GM03348 (cell line): Measurements from ENCODE around the gene CDH23.
A peak's percentile ranks its signal among the peaks of the same experiment; 100 is the strongest.
"Not testable (repeated sequence)": the region's sequence is repeated elsewhere in the genome, so short reads cannot be mapped to it uniquely, and the experiment has no call there.

Source experiments
- DNase-seq: peaks from one replicate; pipeline ENCODE4 v3.0.0; 2012; ENCODE audit warnings: low spot score

CDH23 gene

GRCh38 chr10:71838264-71839211 is 441.8 kb downstream of the CDH23 start:
- peak; percentile 41 for DNase-seq

DNA sequence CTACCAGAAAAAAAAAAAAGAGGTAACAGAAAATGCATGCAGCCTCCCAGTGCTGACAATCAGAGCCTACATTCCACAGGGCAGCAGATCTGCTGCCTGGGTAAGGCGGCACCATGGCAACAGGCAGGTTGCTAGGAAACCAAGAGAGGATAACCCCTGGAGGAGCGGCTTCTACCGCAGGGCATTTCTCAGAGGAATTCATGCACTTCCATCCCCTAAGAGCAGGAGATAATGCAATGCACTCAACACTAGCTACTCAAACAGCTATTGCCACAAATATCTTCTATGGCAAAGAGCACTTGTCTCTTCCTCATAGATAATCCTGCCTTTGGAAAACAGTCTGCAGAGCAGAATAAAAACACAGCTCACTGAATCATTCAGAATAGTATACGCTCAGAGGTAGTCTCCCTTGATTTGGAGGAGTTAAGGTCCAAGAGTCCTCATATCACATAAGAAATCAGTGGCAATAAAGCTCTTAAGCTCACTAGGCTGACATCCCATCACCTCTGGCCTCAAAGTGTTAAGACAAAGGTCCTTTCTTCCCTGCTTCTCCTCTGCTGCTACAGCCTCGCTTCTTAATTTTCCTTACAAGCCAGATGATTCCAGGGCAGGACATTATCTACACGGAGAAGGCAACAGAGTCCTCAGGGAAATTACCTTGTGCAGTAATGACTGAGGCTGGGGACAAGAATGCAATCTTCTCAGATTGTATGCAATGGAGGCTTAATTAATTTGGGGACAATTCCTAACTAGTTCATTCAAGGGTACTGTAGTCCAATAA is 443.6 kb downstream of the CDH23 start:
- DNase-seq: peak; percentile 88

GRCh38 chr10:71840958-71841335 is 444.2 kb downstream of the CDH23 start:
- DNase-seq: no peak

- DNase-seq: no peak
These were observed 445.7 kb downstream of the CDH23 start for GRCh38 chr10:71842422-71842821.

GRCh38 chr10:71842856-71843686 is 446.4 kb downstream of the CDH23 start:
- no peak for DNase-seq

DNA sequence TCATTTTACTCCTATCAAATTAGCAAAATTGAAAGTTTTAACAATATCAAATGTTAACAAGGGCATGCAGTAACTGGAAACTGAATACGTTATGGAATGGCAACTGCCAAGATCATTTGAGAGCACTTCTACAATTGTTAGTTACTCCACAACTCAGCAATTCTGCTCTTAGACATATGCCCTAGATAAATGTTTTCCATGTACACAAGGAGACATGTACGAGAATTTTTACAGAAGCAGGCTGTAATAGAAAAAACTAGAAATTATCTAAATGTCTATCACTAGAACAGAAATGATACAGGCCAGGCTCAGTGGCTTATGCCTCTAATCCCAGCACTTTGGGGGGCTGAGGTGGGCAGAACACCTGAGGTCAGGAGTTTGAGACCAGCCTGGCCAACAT is 447.4 kb downstream of the CDH23 start:
- no peak for DNase-seq

DNA sequence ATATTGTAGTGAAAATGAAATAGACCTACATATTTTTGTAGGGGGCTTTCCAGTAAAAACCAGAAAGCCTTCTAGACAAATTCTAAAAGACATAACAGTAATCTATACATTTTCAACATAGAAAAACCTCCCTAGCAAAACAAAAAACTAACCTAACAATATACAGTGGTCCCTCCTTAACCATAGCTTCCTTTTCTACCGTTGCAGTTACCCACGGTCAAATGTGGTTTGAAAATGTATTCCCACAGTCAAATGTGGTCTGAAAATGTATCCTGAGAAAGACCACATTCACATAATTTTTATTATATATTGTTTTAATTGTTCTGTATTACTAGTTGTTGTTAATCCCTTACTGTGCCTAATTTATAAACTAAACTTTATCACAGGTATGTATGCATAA is 448.0 kb downstream of the CDH23 start:
- no peak for DNase-seq

GRCh38 chr10:71845410-71846405 is 449.0 kb downstream of the CDH23 start:
- no peak for DNase-seq

DNA sequence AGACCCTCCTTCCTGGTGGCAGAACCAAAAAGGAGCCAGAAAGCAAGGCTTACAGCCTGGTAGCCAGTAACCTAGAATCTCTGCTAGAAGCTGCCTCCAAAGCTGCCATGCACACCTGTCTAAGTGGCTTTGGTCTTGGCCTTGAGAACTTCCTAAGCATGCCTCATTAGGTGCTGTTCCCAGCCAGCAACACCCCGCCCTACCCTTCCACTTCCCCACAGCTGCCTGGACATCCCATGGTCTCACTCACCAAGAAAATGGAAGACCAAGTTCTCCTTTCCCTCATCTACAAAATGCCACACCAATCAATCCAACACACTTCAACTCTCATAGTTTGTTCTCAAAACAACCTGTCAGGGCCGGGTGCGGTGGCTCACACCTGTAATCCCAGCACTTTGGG is 450.1 kb downstream of the CDH23 start:
- DNase-seq: no peak

DNA sequence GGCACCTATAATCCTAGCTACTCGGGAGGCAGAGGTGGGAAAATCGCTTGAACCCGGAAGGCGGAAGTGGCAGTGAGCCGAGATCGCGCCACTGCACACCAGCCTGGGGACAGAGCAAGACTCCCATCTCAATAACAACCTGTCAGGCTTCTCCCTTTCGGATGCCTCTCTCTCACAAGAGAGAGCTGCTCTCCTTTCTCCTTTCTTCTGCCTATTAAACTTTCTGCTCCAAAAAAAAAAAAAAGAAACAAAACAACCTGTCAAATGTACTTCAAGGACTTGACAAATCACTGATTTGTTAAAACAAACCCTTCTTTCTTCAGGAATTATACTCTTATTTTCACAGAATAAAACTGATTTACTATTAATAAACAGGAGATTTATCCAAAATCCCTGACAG is 450.7 kb downstream of the CDH23 start:
- DNase-seq: no peak

- DNase-seq: no peak
These were observed 451.9 kb downstream of the CDH23 start for GRCh38 chr10:71848325-71849275.

GRCh38 chr10:71849461-71849908 is 452.8 kb downstream of the CDH23 start:
- no peak for DNase-seq

DNA sequence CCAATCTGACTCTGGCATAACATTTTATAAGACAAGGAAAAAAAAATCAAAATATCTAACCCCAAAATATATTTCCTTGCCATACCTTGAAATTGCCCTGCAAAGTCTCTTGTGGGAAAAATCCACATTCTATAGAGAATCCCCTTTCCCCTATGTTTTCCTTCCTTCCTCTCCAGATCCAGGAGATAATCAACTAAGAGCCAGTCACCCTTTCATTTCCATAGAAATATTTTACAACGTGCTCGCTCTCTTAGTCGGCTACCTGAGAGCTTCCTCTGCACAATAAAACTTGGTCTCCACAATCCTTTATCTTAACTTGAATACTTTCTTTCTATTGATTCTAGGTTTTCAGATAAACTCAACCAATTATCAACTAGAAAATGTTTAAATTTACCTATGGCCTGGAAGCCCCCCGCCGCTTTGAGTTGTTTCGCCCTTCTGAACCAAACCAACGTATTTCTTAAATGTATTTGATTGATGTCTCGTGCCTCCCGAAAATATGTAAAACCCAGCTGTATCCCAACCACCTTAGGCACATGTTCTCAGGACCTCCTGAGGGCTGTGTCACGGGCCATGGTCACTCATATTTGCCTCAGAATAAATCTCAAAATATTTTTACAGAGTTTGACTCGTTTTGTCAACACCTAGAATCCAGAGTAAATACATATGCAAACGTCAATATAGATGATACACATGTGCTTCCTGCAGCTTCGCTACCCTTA is 453.5 kb downstream of the CDH23 start:
- no peak for DNase-seq

GRCh38 chr10:71850743-71851464 is 454.2 kb downstream of the CDH23 start, which contains the start of gene PSAP:
PSAP (minus strand) TSS chr10:71851251; CDS start chr10:71851221, 30 bp downstream.
- peak; percentile 100 for DNase-seq

- not testable (repeated sequence) for DNase-seq
These were observed 454.9 kb downstream of the CDH23 start for GRCh38 chr10:71851465-71852095.

DNA sequence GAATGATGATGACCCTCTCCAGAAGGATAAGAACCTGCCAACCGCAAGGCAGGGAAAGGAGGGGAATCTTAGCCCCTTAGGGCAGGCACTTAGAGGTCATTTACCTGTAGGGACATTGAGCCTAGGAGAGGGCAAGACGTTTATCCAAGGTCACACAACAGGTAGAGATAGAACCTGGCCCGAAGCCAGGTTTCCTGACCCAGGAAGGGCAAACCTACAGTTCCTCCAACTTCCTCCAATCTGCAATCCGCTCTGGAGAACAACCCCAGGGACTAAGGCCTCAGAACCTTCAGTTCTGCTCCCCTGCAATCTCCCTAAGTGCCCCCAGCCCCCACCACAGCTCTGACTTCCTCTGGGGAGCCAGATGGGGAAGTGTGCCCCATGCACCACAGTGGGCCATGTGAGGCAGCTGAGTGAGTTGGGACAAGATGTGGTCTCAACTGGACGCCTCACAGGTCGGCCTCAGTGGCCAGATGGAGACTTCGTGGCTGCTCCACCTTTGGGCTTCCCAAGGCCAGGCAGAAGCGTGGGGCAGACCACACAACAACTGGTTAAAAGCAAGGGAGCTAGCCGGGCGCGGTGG is 455.7 kb downstream of the CDH23 start:
- DNase-seq: no peak

DNA sequence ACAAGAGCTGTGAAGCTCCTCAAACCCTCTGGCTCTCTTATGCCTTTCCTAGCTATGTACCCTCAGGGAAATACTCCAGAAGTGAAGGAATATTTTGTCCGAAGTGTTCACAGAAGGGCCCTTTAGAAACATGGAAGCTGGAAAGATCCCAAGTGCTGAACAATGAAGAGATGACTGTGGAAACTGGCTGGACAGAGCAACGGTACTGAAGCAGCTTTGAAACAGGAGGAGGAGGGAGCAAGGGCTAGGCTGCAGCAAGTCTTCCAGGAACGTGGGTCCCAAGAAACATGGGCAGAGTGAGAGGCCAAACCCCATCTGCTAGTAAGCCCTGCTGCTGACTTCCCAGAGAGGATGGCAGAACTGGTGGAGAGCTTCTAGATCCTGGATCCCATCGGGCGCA is 457.3 kb downstream of the CDH23 start:
- peak; percentile 24 for DNase-seq
